Head of caudate nucleus (tissue), 42 donors: Measurements from ENCODE around the gene AREG.

Experiments
- DNase-seq, 42 donors: peaks; one replicate each; pipeline versions ENCODE4 v3.0.0 to v3.0.0-alpha.2; 2020 to 2021; ENCODE audit warnings: mixed read lengths in 7 of 42
- intact Hi-C: fragments of 100-400 bp; cut with DNase I; formaldehyde crosslinking; loops from one replicate; pipeline ENCODE4 v1.15.0; 2022

AREG gene

GRCh38 chr4:74426101-74426500 is 18.8 kb upstream of the AREG start:
- no peak for DNase-seq
- intact Hi-C loops = no loop called here

GRCh38 chr4:74428276-74428675 is 16.7 kb upstream of the AREG start:
- no peak for DNase-seq

GRCh38 chr4:74431113-74431826 is 13.7 kb upstream of the AREG start:
- DNase-seq = no peak
- intact Hi-C loops = no loop called here

More at GRCh38 chr4:74428276-74428675, 16.7 kb upstream of the AREG start:
- intact Hi-C loops = no loop called here

GRCh38 chr4:74433043-74433442 is 11.9 kb upstream of the AREG start:
- intact Hi-C loops = no loop called here
- DNase-seq = no peak

GRCh38 chr4:74433541-74434172 is 11.3 kb upstream of the AREG start:
- DNase-seq = no peak
- intact Hi-C loops = no loop called here

- intact Hi-C loops = no loop called here
- DNase-seq = no peak
Observed at GRCh38 chr4:74435296-74435695, 9.6 kb upstream of the AREG start.

- intact Hi-C loops = no loop called here
- DNase-seq = no peak
Observed at GRCh38 chr4:74437866-74438265, 7.1 kb upstream of the AREG start.

GRCh38 chr4:74438661-74439060 is 6.3 kb upstream of the AREG start:
- intact Hi-C loops = no loop called here
- DNase-seq = no peak

- no peak for DNase-seq
- intact Hi-C loops = no loop called here
Observed at GRCh38 chr4:74439952-74440351, 5.0 kb upstream of the AREG start.

GRCh38 chr4:74440356-74440755 is 4.6 kb upstream of the AREG start:
- intact Hi-C loops = no loop called here
- no peak for DNase-seq

- no peak for DNase-seq
- intact Hi-C loops = no loop called here
Observed at GRCh38 chr4:74441744-74442143, 3.2 kb upstream of the AREG start.

- no peak for DNase-seq
- intact Hi-C loops = no loop called here
Observed at GRCh38 chr4:74446193-74446868, 1.4 kb downstream of the AREG start.

- intact Hi-C loops = no loop called here
- no peak for DNase-seq
Observed at GRCh38 chr4:74446896-74447295, 2.0 kb downstream of the AREG start.

GRCh38 chr4:74447636-74448233 is 2.8 kb downstream of the AREG start:
- DNase-seq = no peak
- intact Hi-C loops = no loop called here

GRCh38 chr4:74449571-74450297 is 4.8 kb downstream of the AREG start:
- intact Hi-C loops = no loop called here

GRCh38 chr4:74450298-74450683 is 5.4 kb downstream of the AREG start:
- intact Hi-C loops = no loop called here
- DNase-seq = no peak

More at GRCh38 chr4:74449571-74450297, 4.8 kb downstream of the AREG start:
- DNase-seq = no peak

GRCh38 chr4:74451214-74451661 is 6.3 kb downstream of the AREG start:
- DNase-seq = no peak
- intact Hi-C loops = no loop called here

GRCh38 chr4:74453037-74453635 is 8.2 kb downstream of the AREG start:
- intact Hi-C loops = no loop called here
- DNase-seq = no peak
